GM18505 (cell line): ENCODE data around the gene MON1B.
"Not testable (repeated sequence)": the region's sequence is repeated elsewhere in the genome, so short reads cannot be mapped to it uniquely, and the experiment has no call there.

Source experiments
- ATAC-seq: cut with Tn5 transposase; IDR thresholded peaks from one replicate; pipeline ENCODE4 v1.9.1; 2021; ENCODE audit not compliant: unreplicated experiment
- POLR2A ChIP-seq: IDR thresholded peaks from 4 replicates; pipeline ENCODE4 v1.6.1; 2011; ENCODE audit warnings: borderline replicate concordance; ENCODE audit not compliant: insufficient read depth, insufficient read length; ENCODE audit errors: extremely low read depth

The MON1B gene

DNA sequence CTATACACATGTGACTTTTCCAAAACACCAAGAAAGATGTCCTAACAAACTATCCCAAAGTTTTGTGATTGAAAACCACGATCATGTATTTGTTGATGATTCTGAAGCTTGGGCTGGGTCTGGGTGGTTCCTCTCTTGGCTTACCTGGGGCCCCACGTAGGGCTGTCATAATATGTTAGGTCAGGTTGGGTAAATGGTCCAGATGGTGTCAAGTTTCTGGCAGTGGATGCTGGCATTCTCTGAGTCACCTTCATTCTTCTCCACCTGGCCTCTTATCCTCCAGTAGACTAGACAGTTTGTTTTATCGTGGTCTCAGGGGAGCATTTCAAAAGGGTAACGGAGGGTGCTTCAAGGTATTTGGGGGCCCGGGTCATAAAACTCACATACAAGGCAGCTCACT lies 47.6 kb downstream of the MON1B start:
- no peak for TF ChIP-seq POLR2A
- no peak for ATAC-seq

DNA sequence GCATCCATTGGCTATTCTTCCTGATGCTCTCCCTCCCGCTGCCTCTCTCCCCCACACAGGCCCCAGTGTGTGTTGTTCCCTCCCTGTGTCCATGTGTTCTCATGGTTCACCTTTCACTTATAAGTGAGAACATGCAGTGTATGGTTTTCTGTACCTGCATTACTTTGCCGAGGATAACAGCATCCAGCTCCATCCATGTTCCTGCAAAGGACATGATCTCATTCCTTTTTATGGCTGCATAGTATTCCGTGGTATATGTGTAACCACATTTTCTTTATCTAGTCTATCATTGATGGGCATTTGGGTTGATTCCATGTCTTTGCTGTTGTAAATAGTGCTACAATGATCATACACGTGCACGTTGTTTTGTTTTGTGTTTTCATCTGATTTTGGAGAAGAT lies 51.5 kb downstream of the MON1B start:
- ATAC-seq: not testable (repeated sequence)

DNA sequence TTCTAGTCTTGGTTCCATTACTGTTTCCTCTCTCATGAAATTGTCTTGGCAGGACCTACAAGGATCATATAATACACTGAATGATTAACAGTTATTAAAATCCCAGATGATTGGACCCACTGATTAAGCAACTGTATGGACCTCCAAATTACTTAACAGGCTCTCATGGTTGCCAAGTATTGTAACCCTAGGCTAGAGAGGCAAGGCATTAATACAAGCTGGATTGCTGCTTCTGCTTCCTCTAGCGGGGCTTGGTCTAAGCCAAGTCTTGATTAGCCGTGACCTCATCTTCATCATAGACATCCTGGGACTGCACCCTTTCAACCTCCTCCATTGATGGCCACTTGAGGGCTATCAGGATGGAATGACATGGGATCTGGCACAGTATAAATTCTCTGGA lies 55.2 kb downstream of the MON1B start:
- ATAC-seq: no peak
- TF ChIP-seq POLR2A: no peak

DNA sequence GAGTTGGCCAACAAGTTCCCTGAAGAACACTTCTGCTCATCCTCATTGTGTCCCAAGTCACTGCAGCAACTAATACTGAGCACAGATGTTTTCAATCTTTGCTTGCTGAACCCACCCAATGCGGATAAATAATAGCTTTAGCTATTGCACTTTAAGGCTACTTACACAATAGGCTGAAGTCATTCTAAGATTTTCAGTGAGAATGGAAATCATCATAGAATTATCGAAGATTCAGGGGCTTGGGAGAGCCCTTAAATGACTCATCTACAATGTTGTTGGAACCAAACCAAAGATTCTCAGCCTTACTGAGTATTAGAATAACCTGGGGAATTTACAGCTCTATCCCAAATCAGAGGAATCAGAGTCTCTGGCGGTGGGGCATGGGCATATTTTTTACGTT lies 59.4 kb downstream of the MON1B start:
- no peak for TF ChIP-seq POLR2A
- ATAC-seq: no peak
